H1 (cell line): ENCODE results near the gene DCLK1.

Experiments used
- CEBPB ChIP-seq: IDR thresholded peaks from 2 replicates; pipeline ENCODE4 v1.6.1; 2012; ENCODE audit warnings: low read depth, low read length
- CTCF ChIP-seq, 3 experiments: IDR thresholded peaks; 1 replicate in 2 of 3; 2 replicates in 1 of 3; pipeline versions ENCODE4 v1.5.1 to v1.6.1; 2011; ENCODE audit warnings: low read length in 3 of 3, mild to moderate bottlenecking in 3 of 3, inconsistent platforms in 2 of 3, low read depth in 1 of 3, moderate library complexity in 1 of 3; ENCODE audit not compliant: insufficient read depth in 1 of 3; ENCODE audit errors: control extremely low read depth in 1 of 3
- EZH2 ChIP-seq: fragments of 200-600 bp; sonication (generic); IDR thresholded peaks from 2 replicates; pipeline ENCODE4 v1.7.1; 2012; ENCODE audit warnings: low read depth, mild to moderate bottlenecking, moderate library complexity, low read length, inconsistent platforms; ENCODE audit not compliant: severe bottlenecking
- JUND ChIP-seq: IDR thresholded peaks from 2 replicates; pipeline ENCODE4 v1.6.1; 2011; ENCODE audit warnings: mild to moderate bottlenecking, improper control_type of control experiment, low read length
- TCF12 ChIP-seq: IDR thresholded peaks from 2 replicates; pipeline ENCODE4 v1.6.1; 2011; ENCODE audit warnings: low read depth, mild to moderate bottlenecking, low read length

- TF ChIP-seq CEBPB (no peak), CTCF (IDR thresholded peaks at IDR 0.05; ENCODE audit: control extremely low read depth in 1 of 3, insufficient read depth in 1 of 3, low read depth in 1 of 3, low read length in 3 of 3) (no peak; a peak in 1 of 4 replicates), TCF12 (no peak), EZH2 (no peak), JUND (no peak)
These were observed 23.5 kb upstream of the DCLK1 start for GRCh38 chr13:36154567-36155291.
